PFSK-1 (cell line): Measurements from ENCODE around the gene PCSK5.

Experiments used
- POLR2AphosphoS5 ChIP-seq: IDR thresholded peaks from 2 replicates; pipeline ENCODE4 v1.6.1; 2012; ENCODE audit warnings: low read depth, mild to moderate bottlenecking, control low read depth, low read length, moderate library complexity
- REST ChIP-seq, 2 experiments: IDR thresholded peaks; 2 replicates each; pipeline versions ENCODE4 v1.6.1 to v1.8.0; 2011 to 2012; ENCODE audit warnings: low read depth in 2 of 2, low read length in 2 of 2, control low read depth in 1 of 2, inconsistent platforms in 1 of 2, mild to moderate bottlenecking in 1 of 2, moderate library complexity in 1 of 2; ENCODE audit not compliant: insufficient read depth in 1 of 2
- SIN3A ChIP-seq: IDR thresholded peaks from 2 replicates; pipeline ENCODE4 v1.6.1; 2012; ENCODE audit warnings: mild to moderate bottlenecking, low read length, moderate library complexity, borderline replicate concordance; ENCODE audit not compliant: insufficient read depth
- TAF1 ChIP-seq: IDR thresholded peaks from 2 replicates; pipeline ENCODE4 v1.6.1; 2012; ENCODE audit warnings: low read length, control low read depth, borderline replicate concordance; ENCODE audit not compliant: insufficient read depth

DNA sequence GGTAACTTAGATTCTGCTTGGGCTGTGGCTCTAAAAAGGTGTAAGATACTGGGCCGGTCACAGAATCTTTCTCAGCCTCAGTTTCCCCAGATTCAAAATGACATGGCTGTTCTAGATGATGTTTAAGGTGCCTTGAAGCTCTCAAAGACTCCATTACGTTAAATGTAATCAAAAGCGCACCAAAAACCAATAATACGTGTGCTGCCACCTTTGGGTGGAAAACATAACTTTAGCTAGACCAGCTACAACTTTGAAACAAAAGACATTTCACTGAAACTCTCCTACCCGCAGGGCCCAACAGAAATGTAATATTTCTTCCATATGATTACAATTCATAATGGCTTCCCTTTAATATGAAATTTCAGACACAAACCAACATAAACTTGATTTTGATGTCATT is 35.0 kb upstream of the PCSK5 start:
- TF ChIP-seq REST (IDR thresholded peaks at IDR 0.05; ENCODE audit: insufficient read depth in 1 of 2, low read depth in 2 of 2, low read length in 2 of 2) = no peak
- no peak for TF ChIP-seq SIN3A
- no peak for TF ChIP-seq POLR2AphosphoS5
- TF ChIP-seq TAF1 = no peak
